ENCODE data around the gene KPNA1.
"Not testable (repeated sequence)": the region's sequence is repeated elsewhere in the genome, so short reads cannot be mapped to it uniquely, and the experiment has no call there.

KPNA1 gene

GRCh38 chr3:122510878-122511535 lies 3.7 kb downstream of the KPNA1 start:
- no peak overlapping the region for H3K4me3 ChIP-seq (ENCODE audit: low read length in 2 of 2)
- H2AK5ac ChIP-seq (ENCODE audit: low read depth, low read length): no peak overlapping the region
- no peak overlapping the region for H3K9ac ChIP-seq (ENCODE audit: low read depth, low read length, poor library complexity)
- no peak overlapping the region for H2BK5ac ChIP-seq (ENCODE audit: low read length)
- no peak overlapping the region for H4K8ac ChIP-seq (ENCODE audit: low read depth, low read length)
- H2BK15ac ChIP-seq (ENCODE audit: low read length): no peak overlapping the region
- H3K4me2 ChIP-seq (ENCODE audit: insufficient read depth, low read length, poor library complexity, severe bottlenecking): no peak overlapping the region
- H3K23ac ChIP-seq (ENCODE audit: low read depth, low read length, poor library complexity): no peak overlapping the region
- no peaks in the 10 kb centered on the region for H3K27me3 ChIP-seq (ENCODE audit: control insufficient read depth in 3 of 3, insufficient read depth in 3 of 3, low read depth in 1 of 3, low read length in 3 of 3)
- no peak overlapping the region for H2BK120ac ChIP-seq (ENCODE audit: low read depth, low read length)
- DNase-seq (ENCODE audit: low spot score): no peak
- no peak overlapping the region for H3K27ac ChIP-seq (replicated peaks; ENCODE audit: low read length)
- no peak overlapping the region for H3K14ac ChIP-seq (ENCODE audit: low read length)
- no CpG with 5 or more reads among the region's 8 CpGs for WGBS, 2 donors (ENCODE audit: extremely low coverage in 2 of 2, insufficient read length in 2 of 2, insufficient replicate concordance in 1 of 2)
- H3K4me1 ChIP-seq (ENCODE audit: control insufficient read depth in 2 of 2, insufficient read depth in 1 of 2, low read depth in 1 of 2, low read length in 2 of 2): peaks cover 4 to 5% of the 10 kb centered on the region in 2 donors
- no peak overlapping the region for H4K91ac ChIP-seq (ENCODE audit: low read depth, low read length, poor library complexity)
- peaks cover 6% of the 10 kb centered on the region for H3K79me1 ChIP-seq (ENCODE audit: low read depth, low read length)
- no peak overlapping the region for H3K4ac ChIP-seq (ENCODE audit: low read length)
- no peak overlapping the region for H3K18ac ChIP-seq (ENCODE audit: low read length)
- H2AFZ ChIP-seq (ENCODE audit: low read length): no peak overlapping the region
- peaks cover 0 to 4% of the 10 kb centered on the region in 2 donors for H3K9me3 ChIP-seq (replicated peaks in 1 of 2; ENCODE audit: control insufficient read depth in 2 of 2, insufficient read depth in 1 of 2, low read depth in 1 of 2, low read length in 2 of 2)
- peaks cover 0 to 13% of the 10 kb centered on the region in 2 donors for H3K36me3 ChIP-seq (replicated peaks in 1 of 2; ENCODE audit: control insufficient read depth in 2 of 2, insufficient read depth in 2 of 2, low read length in 2 of 2)
- H2BK12ac ChIP-seq (ENCODE audit: low read length): no peak overlapping the region

- H3K4me1 ChIP-seq (ENCODE audit: control insufficient read depth in 2 of 2, insufficient read depth in 1 of 2, low read depth in 1 of 2, low read length in 2 of 2); H3K14ac ChIP-seq (ENCODE audit: low read length); H4K8ac ChIP-seq (ENCODE audit: low read depth, low read length); H2AK5ac ChIP-seq (ENCODE audit: low read depth, low read length); H3K27me3 ChIP-seq (ENCODE audit: control insufficient read depth in 3 of 3, insufficient read depth in 3 of 3, low read depth in 1 of 3, low read length in 3 of 3); H4K91ac ChIP-seq (ENCODE audit: low read depth, low read length, poor library complexity); H3K18ac ChIP-seq (ENCODE audit: low read length); H2BK5ac ChIP-seq (ENCODE audit: low read length); H3K27ac ChIP-seq (replicated peaks; ENCODE audit: low read length); H2BK120ac ChIP-seq (ENCODE audit: low read depth, low read length); H2BK15ac ChIP-seq (ENCODE audit: low read length); H2BK12ac ChIP-seq (ENCODE audit: low read length); H3K4ac ChIP-seq (ENCODE audit: low read length); H3K4me2 ChIP-seq (ENCODE audit: insufficient read depth, low read length, poor library complexity, severe bottlenecking); H3K79me1 ChIP-seq (ENCODE audit: low read depth, low read length); H3K4me3 ChIP-seq (ENCODE audit: low read length in 2 of 2); H3K9ac ChIP-seq (ENCODE audit: low read depth, low read length, poor library complexity); DNase-seq (ENCODE audit: low spot score); H3K23ac ChIP-seq (ENCODE audit: low read depth, low read length, poor library complexity); H2AFZ ChIP-seq (ENCODE audit: low read length): not testable (repeated sequence)
- Histone ChIP-seq H3K36me3 (replicated peaks in 1 of 2; ENCODE audit: control insufficient read depth in 2 of 2, insufficient read depth in 2 of 2, low read length in 2 of 2) (peaks cover 0 to 18% of the 10 kb centered on the region in 2 donors), H3K9me3 (replicated peaks in 1 of 2; ENCODE audit: control insufficient read depth in 2 of 2, insufficient read depth in 1 of 2, low read depth in 1 of 2, low read length in 2 of 2) (peaks cover 0 to 13% of the 10 kb centered on the region in 2 donors)
- WGBS, 2 donors (ENCODE audit: extremely low coverage in 2 of 2, insufficient read length in 2 of 2, insufficient replicate concordance in 1 of 2): no CpG with 5 or more reads among the region's 9 CpGs
These were observed 5.8 kb downstream of the KPNA1 start for GRCh38 chr3:122508944-122509343.

- Histone ChIP-seq H2BK12ac (ENCODE audit: low read length) (no peak overlapping the region), H3K14ac (ENCODE audit: low read length) (no peak overlapping the region), H2BK5ac (ENCODE audit: low read length) (no peak overlapping the region), H3K27ac (replicated peaks; ENCODE audit: low read length) (no peak overlapping the region), H3K36me3 (replicated peaks in 1 of 2; ENCODE audit: control insufficient read depth in 2 of 2, insufficient read depth in 2 of 2, low read length in 2 of 2) (peaks cover 0 to 20% of the 10 kb centered on the region in 2 donors), H3K4me2 (ENCODE audit: insufficient read depth, low read length, poor library complexity, severe bottlenecking) (no peak overlapping the region), H3K27me3 (ENCODE audit: control insufficient read depth in 3 of 3, insufficient read depth in 3 of 3, low read depth in 1 of 3, low read length in 3 of 3) (no peaks in the 10 kb centered on the region), H2AK5ac (ENCODE audit: low read depth, low read length) (no peak overlapping the region), H4K8ac (ENCODE audit: low read depth, low read length) (no peak overlapping the region), H3K18ac (ENCODE audit: low read length) (no peak overlapping the region), H3K79me1 (ENCODE audit: low read depth, low read length) (peaks cover 1% of the 10 kb centered on the region), H4K91ac (ENCODE audit: low read depth, low read length, poor library complexity) (no peak overlapping the region), H3K4ac (ENCODE audit: low read length) (no peak overlapping the region), H3K23ac (ENCODE audit: low read depth, low read length, poor library complexity) (no peak overlapping the region), H3K9me3 (replicated peaks in 1 of 2; ENCODE audit: control insufficient read depth in 2 of 2, insufficient read depth in 1 of 2, low read depth in 1 of 2, low read length in 2 of 2) (peaks cover 0 to 19% of the 10 kb centered on the region in 2 donors), H3K4me3 (ENCODE audit: low read length in 2 of 2) (no peak overlapping the region), H2BK120ac (ENCODE audit: low read depth, low read length) (no peak overlapping the region), H3K9ac (ENCODE audit: low read depth, low read length, poor library complexity) (no peak overlapping the region), H3K4me1 (ENCODE audit: control insufficient read depth in 2 of 2, insufficient read depth in 1 of 2, low read depth in 1 of 2, low read length in 2 of 2) (peaks cover 4 to 8% of the 10 kb centered on the region in 2 donors), H2AFZ (ENCODE audit: low read length) (no peak overlapping the region), H2BK15ac (ENCODE audit: low read length) (no peak overlapping the region)
- DNase-seq (ENCODE audit: low spot score): no peak
- no CpG with 5 or more reads among the region's 2 CpGs for whole genome bisulfite sequencing, 2 donors (ENCODE audit: extremely low coverage in 2 of 2, insufficient read length in 2 of 2, insufficient replicate concordance in 1 of 2)
These were observed 6.4 kb downstream of the KPNA1 start for GRCh38 chr3:122508135-122508914.

DNA sequence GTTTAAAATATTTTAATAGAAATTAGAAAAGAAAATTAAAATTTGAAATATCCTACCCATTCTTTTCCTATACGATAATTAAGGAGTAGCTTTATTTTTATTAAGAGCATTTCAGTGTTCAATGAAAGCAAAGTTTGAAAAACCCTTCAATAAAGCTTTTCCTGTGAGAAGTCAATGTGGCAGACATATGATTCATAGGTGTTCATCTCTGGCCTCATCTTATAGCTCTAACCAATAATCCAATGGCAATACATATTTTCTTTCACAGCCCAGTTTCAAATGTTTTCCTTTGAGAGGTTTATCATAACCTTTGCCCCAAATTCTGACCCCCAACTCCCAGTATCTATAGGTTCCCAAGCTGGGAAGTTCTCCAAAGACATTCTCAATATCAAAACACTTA lies 8.3 kb downstream of the KPNA1 start:
- Histone ChIP-seq H3K4ac (ENCODE audit: low read length) (no peak overlapping the region), H2AFZ (ENCODE audit: low read length) (no peak overlapping the region), H2BK12ac (ENCODE audit: low read length) (no peak overlapping the region), H3K4me2 (ENCODE audit: insufficient read depth, low read length, poor library complexity, severe bottlenecking) (no peak overlapping the region), H3K36me3 (replicated peaks in 1 of 2; ENCODE audit: control insufficient read depth in 2 of 2, insufficient read depth in 2 of 2, low read length in 2 of 2) (peaks cover 0 to 16% of the 10 kb centered on the region in 2 donors), H2BK15ac (ENCODE audit: low read length) (no peak overlapping the region), H2BK120ac (ENCODE audit: low read depth, low read length) (no peak overlapping the region), H3K14ac (ENCODE audit: low read length) (no peak overlapping the region), H3K79me1 (ENCODE audit: low read depth, low read length) (peaks cover 4% of the 10 kb centered on the region), H3K4me1 (ENCODE audit: control insufficient read depth in 2 of 2, insufficient read depth in 1 of 2, low read depth in 1 of 2, low read length in 2 of 2) (peaks cover 0 to 6% of the 10 kb centered on the region in 2 donors), H3K23ac (ENCODE audit: low read depth, low read length, poor library complexity) (no peak overlapping the region), H4K91ac (ENCODE audit: low read depth, low read length, poor library complexity) (no peak overlapping the region), H2AK5ac (ENCODE audit: low read depth, low read length) (no peak overlapping the region), H3K27ac (replicated peaks; ENCODE audit: low read length) (no peak overlapping the region), H3K9me3 (replicated peaks in 1 of 2; ENCODE audit: control insufficient read depth in 2 of 2, insufficient read depth in 1 of 2, low read depth in 1 of 2, low read length in 2 of 2) (peaks cover 0 to 19% of the 10 kb centered on the region in 2 donors), H4K8ac (ENCODE audit: low read depth, low read length) (no peak overlapping the region), H3K18ac (ENCODE audit: low read length) (no peak overlapping the region), H2BK5ac (ENCODE audit: low read length) (no peak overlapping the region), H3K27me3 (ENCODE audit: control insufficient read depth in 3 of 3, insufficient read depth in 3 of 3, low read depth in 1 of 3, low read length in 3 of 3) (no peaks in the 10 kb centered on the region), H3K9ac (ENCODE audit: low read depth, low read length, poor library complexity) (no peak overlapping the region), H3K4me3 (ENCODE audit: low read length in 2 of 2) (no peak overlapping the region)
- DNase-seq (ENCODE audit: low spot score): no peak
- no CpG with 5 or more reads among the region's 1 CpG for WGBS, 2 donors (ENCODE audit: extremely low coverage in 2 of 2, insufficient read length in 2 of 2, insufficient replicate concordance in 1 of 2)
